Measurements from ENCODE around the gene DMRTB1.

DNA sequence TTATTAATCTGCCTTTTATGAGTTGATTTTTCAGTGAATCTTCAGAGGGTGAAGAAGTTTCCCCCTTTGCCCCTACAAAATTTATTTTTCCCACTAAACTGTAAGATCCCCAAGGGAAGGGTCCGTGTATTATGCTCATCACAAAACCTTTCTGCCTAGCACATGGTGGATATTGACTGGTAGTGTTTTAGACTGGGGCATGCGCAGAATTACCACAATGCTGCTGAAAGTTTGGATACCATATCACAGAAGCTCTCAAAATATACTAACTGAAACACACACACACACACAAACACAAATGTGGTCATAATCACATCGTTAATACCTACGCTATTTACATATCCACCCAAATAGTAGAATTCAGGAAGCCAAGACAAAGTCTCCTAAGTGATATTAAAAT, 28.0 kb upstream of the DMRTB1 start:
- TF ChIP-seq, protein P1, sequence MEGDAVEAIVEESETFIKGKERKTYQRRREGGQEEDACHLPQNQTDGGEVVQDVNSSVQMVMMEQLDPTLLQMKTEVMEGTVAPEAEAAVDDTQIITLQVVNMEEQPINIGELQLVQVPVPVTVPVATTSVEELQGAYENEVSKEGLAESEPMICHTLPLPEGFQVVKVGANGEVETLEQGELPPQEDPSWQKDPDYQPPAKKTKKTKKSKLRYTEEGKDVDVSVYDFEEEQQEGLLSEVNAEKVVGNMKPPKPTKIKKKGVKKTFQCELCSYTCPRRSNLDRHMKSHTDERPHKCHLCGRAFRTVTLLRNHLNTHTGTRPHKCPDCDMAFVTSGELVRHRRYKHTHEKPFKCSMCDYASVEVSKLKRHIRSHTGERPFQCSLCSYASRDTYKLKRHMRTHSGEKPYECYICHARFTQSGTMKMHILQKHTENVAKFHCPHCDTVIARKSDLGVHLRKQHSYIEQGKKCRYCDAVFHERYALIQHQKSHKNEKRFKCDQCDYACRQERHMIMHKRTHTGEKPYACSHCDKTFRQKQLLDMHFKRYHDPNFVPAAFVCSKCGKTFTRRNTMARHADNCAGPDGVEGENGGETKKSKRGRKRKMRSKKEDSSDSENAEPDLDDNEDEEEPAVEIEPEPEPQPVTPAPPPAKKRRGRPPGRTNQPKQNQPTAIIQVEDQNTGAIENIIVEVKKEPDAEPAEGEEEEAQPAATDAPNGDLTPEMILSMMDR (IDR thresholded peaks at IDR 0.05; ENCODE audit: poor library complexity, severe bottlenecking) = no peak
- TF ChIP-seq MXI1 (conservative IDR thresholded peaks at IDR 0.05; ENCODE audit: poor library complexity, severe bottlenecking) (no peak), POLR2AphosphoS5 (IDR thresholded peaks at IDR 0.05) (no peak), EP300 (conservative IDR thresholded peaks at IDR 0.05; ENCODE audit: poor library complexity, severe bottlenecking) (no peak)
